ENCODE data around the gene TUBB6. TPM values are rescaled to one million over a fixed set of nuclear protein-coding genes. Genes with fewer than 3 reads are reported as not detected.

TUBB6 gene
- total RNA-seq, 1 experiment from 2014 or later = 240 TPM

Other genes starting within 250 kb of the TUBB6 start
- not detected in 3 replicates for gene ANKRD62, start 214.4 kb upstream of the TUBB6 start, total RNA-seq (2021)
- gene CIDEA, start 53.9 kb upstream of the TUBB6 start, total RNA-seq (2021) = 0.23 to 0.50 TPM (median 0.23 TPM) in 3 replicates
- gene AFG3L2, start 69.0 kb downstream of the TUBB6 start, total RNA-seq (2021) = 73.9 to 109 TPM (median 76.0 TPM) in 3 replicates
- 10.4 to 13.0 TPM (median 10.5 TPM) in 3 replicates for gene PRELID3A, start 99.7 kb downstream of the TUBB6 start, total RNA-seq (2021)

All from WTC11 (cell line).